Memory B cell (primary cell): ENCODE measurements around the gene CACNA1F.

Experiments
- ATAC-seq: fragments of 150-1000 bp; cut with Tn5 transposase; 2 replicates; pipeline ENCODE4 v1.10.0; 2021; ENCODE audit warnings: low read depth, mild to moderate bottlenecking, moderate library complexity
- DNase-seq, 2 donors: peaks; one replicate each; pipeline ENCODE4 v3.0.0; 2022; ENCODE audit warnings: low spot score in 2 of 2
- H3K27ac Mint-ChIP-seq: one replicate; pipeline ENCODE4 v1.8.0; 2022; ENCODE audit warnings: mild to moderate bottlenecking, moderate library complexity, mixed read lengths
- H3K27me3 Mint-ChIP-seq: one replicate; pipeline ENCODE4 v1.8.0; 2022; ENCODE audit warnings: mixed read lengths
- H3K36me3 Mint-ChIP-seq: one replicate; pipeline ENCODE4 v1.8.0; 2022; ENCODE audit warnings: mild to moderate bottlenecking, mixed read lengths
- H3K4me1 Mint-ChIP-seq: one replicate; pipeline ENCODE4 v1.8.0; 2022; ENCODE audit warnings: mixed read lengths
- H3K4me3 Mint-ChIP-seq: one replicate; pipeline ENCODE4 v1.8.0; 2022; ENCODE audit warnings: mild to moderate bottlenecking, moderate library complexity, mixed read lengths
- H3K9me3 Mint-ChIP-seq: one replicate; pipeline ENCODE4 v1.8.0; 2022; ENCODE audit warnings: mixed read lengths

Gene CACNA1F

DNA sequence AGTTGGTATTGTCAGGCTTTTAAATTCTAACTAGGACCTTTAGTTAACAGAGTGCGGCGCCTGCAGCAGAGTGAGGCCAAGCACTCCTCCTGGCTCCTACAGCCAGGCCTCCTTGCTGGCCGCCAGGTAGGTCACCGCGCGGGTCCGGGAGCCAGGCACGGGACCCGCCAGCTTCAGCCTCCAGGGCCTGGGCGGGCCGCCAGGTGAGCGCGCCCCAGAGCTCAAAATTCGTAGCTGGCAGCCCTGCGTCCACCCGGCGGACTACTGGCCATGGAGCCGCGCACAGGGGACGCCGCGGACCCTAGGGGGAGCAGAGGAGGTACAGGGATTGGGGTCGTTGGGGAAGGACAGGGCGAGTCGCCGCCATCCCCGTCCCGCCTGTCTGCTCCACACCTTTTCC is 70.5 kb downstream of the CACNA1F start, which contains the start of gene MAGIX:
Gene MAGIX (plus strand): TSS at position 139 of the 400 bp plus-strand sequence. CDS start 132 bp downstream, at position 271.
- ATAC-seq: no peak
- H3K4me3 Mint-ChIP-seq: peak within 1 kb of the TSS; percentile 85
- no peaks in the 10 kb centered on the region for H3K9me3 Mint-ChIP-seq
- peaks cover 14% of the 10 kb centered on the region for H3K4me1 Mint-ChIP-seq
- no peaks in the 10 kb centered on the region for H3K36me3 Mint-ChIP-seq
- H3K27me3 Mint-ChIP-seq: no peaks in the 10 kb centered on the region
- H3K27ac Mint-ChIP-seq: peak within 1 kb of the TSS; percentile 71
- DNase-seq: no peak

DNA sequence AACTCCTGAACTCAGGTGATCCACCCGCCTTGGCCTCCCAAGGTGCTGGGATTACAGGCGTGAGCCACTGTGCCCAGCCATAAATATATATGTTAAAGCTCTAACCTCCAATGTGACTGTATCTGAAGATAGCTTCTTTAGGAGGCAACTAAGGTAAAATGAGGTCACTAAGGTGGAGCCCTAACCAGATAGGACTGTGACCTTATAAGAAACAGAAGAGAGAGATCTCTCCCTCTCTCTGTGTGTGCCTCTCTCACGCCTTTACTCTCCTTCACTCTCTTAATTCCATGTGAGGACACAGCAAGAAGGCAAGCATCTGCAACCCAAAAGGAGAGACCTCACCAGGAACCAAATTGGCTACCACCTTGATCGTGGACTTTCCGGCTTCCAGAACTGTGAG is 71.5 kb downstream of the CACNA1F start:
- H3K4me1 Mint-ChIP-seq: peaks cover 8% of the 10 kb centered on the region
- no peaks in the 10 kb centered on the region for H3K36me3 Mint-ChIP-seq
- H3K27ac Mint-ChIP-seq: no peak overlapping the region
- H3K27me3 Mint-ChIP-seq: no peaks in the 10 kb centered on the region
- no peaks in the 10 kb centered on the region for H3K9me3 Mint-ChIP-seq
- H3K4me3 Mint-ChIP-seq: no peak overlapping the region
- no peak for ATAC-seq
- no peak for DNase-seq

DNA sequence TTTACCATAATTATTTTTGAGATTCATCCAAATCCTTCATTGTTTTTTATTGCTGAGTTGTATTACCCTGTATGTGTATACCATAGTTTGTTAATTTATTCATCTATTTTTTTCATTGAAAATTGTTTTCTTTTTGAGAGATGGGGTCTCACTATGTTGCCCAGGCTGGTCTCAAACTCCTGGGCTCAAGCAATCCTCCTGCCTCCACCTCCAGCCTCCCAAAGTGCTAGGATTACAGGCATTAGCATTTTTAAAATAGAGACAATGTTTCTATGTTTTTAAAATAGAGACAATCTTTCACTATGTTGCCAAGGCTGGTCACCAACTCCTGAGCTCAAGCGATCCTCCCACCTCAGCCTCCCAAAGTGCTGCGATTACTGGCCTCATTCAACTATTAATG is 72.2 kb downstream of the CACNA1F start:
- no peak overlapping the region for H3K27ac Mint-ChIP-seq
- no peak overlapping the region for H3K4me3 Mint-ChIP-seq
- peaks cover 6% of the 10 kb centered on the region for H3K4me1 Mint-ChIP-seq
- DNase-seq: no peak
- H3K27me3 Mint-ChIP-seq: no peaks in the 10 kb centered on the region
- H3K36me3 Mint-ChIP-seq: no peaks in the 10 kb centered on the region
- H3K9me3 Mint-ChIP-seq: no peaks in the 10 kb centered on the region
- no peak for ATAC-seq

DNA sequence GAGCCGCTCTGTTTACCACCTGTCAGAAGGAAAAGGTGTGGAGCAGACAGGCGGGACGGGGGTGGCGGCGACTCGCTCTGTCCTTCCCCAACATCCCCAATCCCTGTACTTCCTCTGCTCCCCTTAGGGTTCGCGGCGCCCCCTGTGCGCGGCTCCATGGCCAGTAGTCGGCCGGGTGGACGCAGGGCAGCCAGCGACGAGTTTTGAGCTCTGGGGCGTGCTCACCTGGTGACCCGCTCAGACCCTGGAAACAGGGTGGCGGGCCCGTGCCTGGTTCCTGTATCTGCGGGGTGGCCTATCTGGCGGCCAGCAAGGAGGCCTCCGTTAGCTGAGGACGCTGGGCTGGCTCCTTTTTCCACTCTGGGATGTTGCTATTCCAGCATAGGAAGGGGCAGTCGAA is 75.9 kb downstream of the CACNA1F start:
- ATAC-seq: no peak
- Mint-ChIP-seq H3K9me3 (no peaks in the 10 kb centered on the region), H3K4me1 (peaks cover 8% of the 10 kb centered on the region), H3K27ac (no peak overlapping the region), H3K27me3 (no peaks in the 10 kb centered on the region), H3K36me3 (no peaks in the 10 kb centered on the region), H3K4me3 (peak overlapping the region; percentile 14)
- DNase-seq: no peak

DNA sequence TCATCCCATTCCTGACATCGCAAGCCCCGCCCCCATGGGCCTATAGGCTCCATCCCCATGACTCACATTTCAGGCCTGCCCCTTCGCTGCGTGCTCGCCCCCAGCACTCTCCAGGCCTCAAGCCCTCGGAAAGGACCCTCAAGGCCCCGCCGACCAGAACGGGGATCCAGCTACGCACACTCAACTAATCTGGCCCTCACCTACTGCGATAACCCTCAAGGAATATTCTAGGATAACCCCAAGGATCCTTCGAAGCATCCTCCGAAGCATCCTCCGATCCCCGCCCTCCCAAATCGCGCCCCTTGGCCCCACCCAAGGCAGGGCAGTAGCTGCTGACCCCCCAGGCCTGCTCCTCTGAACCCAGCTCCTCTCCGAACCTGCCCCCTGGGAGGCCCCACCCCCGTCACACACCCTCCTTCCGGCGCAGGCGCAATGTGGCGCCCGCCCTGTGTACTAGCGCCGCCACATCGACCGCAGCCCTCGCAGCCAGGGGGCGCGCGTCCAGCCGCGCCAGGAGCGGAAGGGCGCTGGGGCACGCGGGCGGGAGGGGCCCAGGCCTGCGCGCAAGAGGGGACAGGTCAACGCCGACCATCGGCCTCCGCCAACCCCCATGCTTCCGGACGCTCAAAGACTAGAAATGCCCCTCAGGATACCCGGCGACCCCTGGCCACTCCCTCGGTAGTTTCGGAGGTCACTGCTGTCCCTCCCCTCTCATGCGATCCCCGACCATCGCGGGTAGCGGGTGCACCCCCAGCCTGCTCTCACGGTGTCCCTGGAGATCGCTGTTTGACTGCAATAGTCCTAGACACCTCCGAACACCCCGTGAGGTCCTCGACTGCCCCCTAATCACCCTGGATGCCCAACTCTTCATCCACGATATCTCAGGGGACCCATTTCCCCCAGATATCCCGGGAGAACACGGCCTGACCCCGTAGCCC is 77.0 kb downstream of the CACNA1F start:
- Mint-ChIP-seq H3K36me3 (no peaks in the 10 kb centered on the region), H3K9me3 (no peaks in the 10 kb centered on the region), H3K27ac (peak overlapping the region; percentile 94), H3K27me3 (no peaks in the 10 kb centered on the region), H3K4me1 (peaks cover 8% of the 10 kb centered on the region), H3K4me3 (peak overlapping the region; percentile 96)
- DNase-seq: peak; percentile 75 to 79
- peak; percentile 93 for ATAC-seq

DNA sequence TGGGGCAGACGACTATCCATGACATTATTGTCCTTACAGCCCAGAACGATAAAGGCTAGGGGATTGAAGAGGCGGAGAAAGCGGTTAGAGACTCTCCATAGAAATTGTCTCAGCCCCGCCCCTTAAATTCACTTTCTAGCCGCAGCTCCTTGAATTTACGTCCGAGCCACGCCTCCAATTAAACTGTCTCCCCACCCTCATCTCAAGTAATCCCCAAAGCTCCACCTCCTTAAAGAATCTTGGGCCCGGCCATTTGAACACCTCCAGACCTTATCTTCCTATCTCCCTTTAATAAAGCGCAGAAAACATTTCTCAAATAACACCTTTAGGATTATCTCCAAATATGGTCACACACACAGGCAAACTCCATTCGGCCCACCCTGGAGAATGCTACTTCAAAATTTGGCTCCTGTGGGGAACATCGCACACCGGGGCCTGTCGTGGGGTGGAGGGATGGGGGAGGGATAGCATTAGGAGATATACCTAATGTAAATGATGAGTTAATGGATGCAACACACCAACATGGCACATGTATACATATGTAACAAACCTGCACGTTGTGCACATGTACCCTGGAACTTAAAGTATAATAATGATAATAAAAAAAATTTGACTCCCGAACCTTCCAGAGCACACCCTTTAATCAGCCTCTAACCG is 77.8 kb downstream of the CACNA1F start:
- peak overlapping the region; percentile 94 for H3K27ac Mint-ChIP-seq
- ATAC-seq (no peak), DNase-seq (no peak)
- no peaks in the 10 kb centered on the region for H3K9me3 Mint-ChIP-seq
- peak overlapping the region; percentile 96 for H3K4me3 Mint-ChIP-seq
- H3K27me3 Mint-ChIP-seq: no peaks in the 10 kb centered on the region
- H3K36me3 Mint-ChIP-seq: no peaks in the 10 kb centered on the region
- peaks cover 8% of the 10 kb centered on the region for H3K4me1 Mint-ChIP-seq
